GM21390 (cell line): ENCODE measurements around the gene PEAK3.

ENCODE experiments used
- ATAC-seq: cut with Tn5 transposase; IDR thresholded peaks from one replicate; pipeline ENCODE4 v1.9.1; 2021; ENCODE audit not compliant: unreplicated experiment

Gene PEAK3

GRCh38 chr19:2226051-2226839, 55.7 kb downstream of the PEAK3 start:
- ATAC-seq = no peak

GRCh38 chr19:2225415-2226050, 56.4 kb downstream of the PEAK3 start:
- no peak for ATAC-seq

- no peak for ATAC-seq
Observed at GRCh38 chr19:2224754-2225349, 57.1 kb downstream of the PEAK3 start.
